SJSA1 (cell line): ENCODE measurements around the gene LDAH. TPM values are rescaled to one million over a fixed set of nuclear protein-coding genes. Genes with fewer than 3 reads are reported as not detected.
"Not testable (repeated sequence)": the region's sequence is repeated elsewhere in the genome, so short reads cannot be mapped to it uniquely, and the experiment has no call there.

Experiments used
- DNase-seq, 2 experiments: peaks; one replicate each; pipeline ENCODE4 v3.0.0-alpha.2; 2015 to 2020; ENCODE audit warnings: low spot score in 2 of 2, low read depth in 1 of 2
- H3K27ac ChIP-seq: fragments of 250-450 bp; sonication (Bioruptor Pico); 2 replicates; pipeline ENCODE4 v1.5.1; 2020; ENCODE audit warnings: mild to moderate bottlenecking, moderate library complexity
- H3K27me3 ChIP-seq: fragments of 250-450 bp; sonication (Bioruptor Pico); replicated peaks from 2 replicates; pipeline ENCODE4 v1.5.1; 2020; ENCODE audit warnings: mild to moderate bottlenecking, moderate library complexity
- H3K36me3 ChIP-seq: fragments of 250-450 bp; sonication (Bioruptor Pico); 2 replicates; pipeline ENCODE4 v1.5.1; 2020; ENCODE audit warnings: mild to moderate bottlenecking
- H3K4me1 ChIP-seq: fragments of 250-450 bp; sonication (Bioruptor Pico); replicated peaks from 2 replicates; pipeline ENCODE4 v1.6.1; 2021; ENCODE audit warnings: mild to moderate bottlenecking
- H3K4me3 ChIP-seq: fragments of 250-450 bp; sonication (Bioruptor Pico); 2 replicates; pipeline ENCODE4 v1.5.1; 2020; ENCODE audit warnings: mild to moderate bottlenecking
- H3K9me3 ChIP-seq: fragments of 250-450 bp; sonication (Bioruptor Pico); replicated peaks from 2 replicates; pipeline ENCODE4 v1.5.1; 2020; ENCODE audit warnings: mild to moderate bottlenecking
- total RNA-seq: library from RNA; depleted of rRNA; stranded (reverse); fragments of >200 nt; shearing (Covaris generic); gene quantifications from 2 replicates; pipeline ENCODE4 v1.2.3, GENCODE V29; 2014

The LDAH gene
- total RNA-seq, 1 experiment from 2014 or later: 28.2 TPM

GRCh38 chr2:20818820-20819219 is 4.1 kb downstream of the LDAH start:
- no peak overlapping the region for H3K27ac ChIP-seq
- H3K4me1 ChIP-seq: no peaks in the 10 kb centered on the region
- H3K27me3 ChIP-seq: no peaks in the 10 kb centered on the region
- H3K9me3 ChIP-seq: no peaks in the 10 kb centered on the region
- peaks cover 4% of the 10 kb centered on the region for H3K36me3 ChIP-seq
- H3K4me3 ChIP-seq: no peak overlapping the region
- DNase-seq: no peak

GRCh38 chr2:20815216-20815615 is 7.7 kb downstream of the LDAH start:
- H3K27ac ChIP-seq: no peak overlapping the region
- H3K36me3 ChIP-seq: no peaks in the 10 kb centered on the region
- no peak overlapping the region for H3K4me3 ChIP-seq
- H3K27me3 ChIP-seq: no peaks in the 10 kb centered on the region
- no peaks in the 10 kb centered on the region for H3K9me3 ChIP-seq
- no peak for DNase-seq
- no peaks in the 10 kb centered on the region for H3K4me1 ChIP-seq

DNA sequence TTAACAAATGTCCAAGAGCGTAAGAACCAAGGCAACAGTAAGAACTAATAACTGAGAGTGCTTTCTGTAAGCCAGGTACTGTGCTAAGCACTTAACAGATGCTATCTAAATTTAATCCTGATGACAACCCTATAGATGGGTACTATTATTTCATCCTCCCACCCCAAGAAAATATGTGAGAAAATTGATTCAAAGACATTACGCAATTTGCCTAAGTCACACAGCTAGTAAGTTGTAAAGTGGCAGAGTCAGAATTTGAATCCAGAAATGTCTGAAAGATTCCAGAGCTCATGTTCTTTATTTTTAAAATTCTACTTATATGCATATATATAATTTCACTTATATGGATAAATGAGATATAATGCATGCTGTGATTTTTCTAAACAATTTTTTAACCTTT is 10.1 kb downstream of the LDAH start:
- no peaks in the 10 kb centered on the region for H3K27me3 ChIP-seq
- H3K36me3 ChIP-seq: no peaks in the 10 kb centered on the region

DNA sequence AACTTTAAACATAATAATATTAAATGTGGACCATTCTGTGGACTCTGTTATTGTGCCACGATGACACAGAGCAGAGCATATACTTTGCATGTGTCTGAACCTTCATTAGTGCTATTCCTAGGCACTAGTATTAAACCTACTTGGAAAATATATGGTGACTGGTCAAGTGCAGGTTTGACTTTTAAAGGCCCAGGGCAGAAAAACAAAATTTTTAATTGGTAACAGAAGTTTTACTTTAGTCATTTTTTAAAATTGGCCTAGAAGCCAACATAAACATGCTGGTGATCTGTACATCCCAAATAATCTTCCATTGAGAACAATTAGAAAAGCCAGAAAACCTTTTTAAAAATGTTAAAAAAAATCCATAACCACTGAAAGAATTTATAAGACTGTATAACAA is 16.6 kb downstream of the LDAH start:
- H3K36me3 ChIP-seq: no peaks in the 10 kb centered on the region
- no peak overlapping the region for H3K4me3 ChIP-seq
- no peak for DNase-seq
- H3K9me3 ChIP-seq: no peaks in the 10 kb centered on the region
- no peaks in the 10 kb centered on the region for H3K27me3 ChIP-seq
- H3K27ac ChIP-seq: no peak overlapping the region
- no peaks in the 10 kb centered on the region for H3K4me1 ChIP-seq

More for the DNA sequence above, 10.1 kb downstream of the LDAH start:
- no peaks in the 10 kb centered on the region for H3K9me3 ChIP-seq
- no peak for DNase-seq
- H3K4me3 ChIP-seq: no peak overlapping the region
- no peaks in the 10 kb centered on the region for H3K4me1 ChIP-seq
- H3K27ac ChIP-seq: no peak overlapping the region

GRCh38 chr2:20803974-20804373 is 18.9 kb downstream of the LDAH start:
- Histone ChIP-seq H3K9me3 (no peaks in the 10 kb centered on the region), H3K4me3 (no peak overlapping the region), H3K27me3 (no peaks in the 10 kb centered on the region), H3K4me1 (no peaks in the 10 kb centered on the region), H3K36me3 (no peaks in the 10 kb centered on the region), H3K27ac (no peak overlapping the region)
- no peak for DNase-seq

GRCh38 chr2:20803226-20803682 is 19.6 kb downstream of the LDAH start:
- Histone ChIP-seq H3K27me3 (no peaks in the 10 kb centered on the region), H3K27ac (no peak overlapping the region), H3K4me3 (no peak overlapping the region), H3K36me3 (no peaks in the 10 kb centered on the region), H3K4me1 (no peaks in the 10 kb centered on the region), H3K9me3 (no peaks in the 10 kb centered on the region)
- DNase-seq: no peak

DNA sequence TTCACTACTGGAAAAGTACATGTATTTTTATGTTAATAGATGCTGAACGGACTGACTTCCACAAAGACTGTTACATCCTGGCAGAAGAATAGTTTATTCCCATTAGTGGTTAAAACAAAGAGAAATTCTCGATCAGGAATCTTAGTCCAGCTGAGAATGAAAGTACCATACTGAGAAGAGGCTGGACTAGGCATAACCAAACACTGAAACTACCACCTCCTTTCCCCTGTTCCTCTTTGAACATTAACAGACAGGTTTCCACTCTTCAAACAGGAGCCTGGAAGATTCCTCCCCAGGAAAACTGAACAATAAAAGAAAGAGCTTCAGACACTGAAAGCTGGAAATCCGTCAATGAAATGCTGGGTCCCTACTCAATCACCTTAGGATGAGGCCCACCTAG is 25.8 kb downstream of the LDAH start:
- Histone ChIP-seq H3K36me3 (peaks cover 4% of the 10 kb centered on the region; the same call in 1 of the 2 replicates), H3K9me3 (no peaks in the 10 kb centered on the region), H3K4me1 (no peaks in the 10 kb centered on the region), H3K27ac (no peak overlapping the region), H3K4me3 (no peak overlapping the region), H3K27me3 (no peaks in the 10 kb centered on the region)
- DNase-seq: no peak

GRCh38 chr2:20796374-20796791 is 26.5 kb downstream of the LDAH start:
- H3K9me3 ChIP-seq: no peaks in the 10 kb centered on the region
- DNase-seq: no peak
- peaks cover 4% of the 10 kb centered on the region; the same call in 1 of the 2 replicates for H3K36me3 ChIP-seq
- no peak overlapping the region for H3K4me3 ChIP-seq
- no peaks in the 10 kb centered on the region for H3K4me1 ChIP-seq
- no peaks in the 10 kb centered on the region for H3K27me3 ChIP-seq
- H3K27ac ChIP-seq: no peak overlapping the region

DNA sequence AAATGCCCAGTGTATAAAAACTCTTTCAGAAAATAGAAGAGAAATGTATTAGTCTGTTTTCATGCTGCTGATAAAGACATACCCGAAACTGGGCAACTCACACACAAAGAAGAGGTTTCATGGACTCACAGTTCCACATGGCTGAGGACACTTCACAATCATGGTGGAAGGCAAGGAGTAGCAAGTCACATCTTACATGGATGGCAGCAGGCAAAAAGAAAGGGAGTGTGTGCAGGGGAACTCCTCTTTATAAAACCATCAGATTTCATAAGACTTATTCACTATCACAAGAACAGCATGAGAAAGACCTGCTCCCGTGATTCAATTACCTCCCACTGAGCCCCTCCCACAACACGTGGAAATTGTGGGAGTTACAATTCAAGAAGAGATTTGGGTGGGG is 29.0 kb downstream of the LDAH start:
- H3K4me3 ChIP-seq, H3K4me1 ChIP-seq, H3K9me3 ChIP-seq, H3K36me3 ChIP-seq, H3K27ac ChIP-seq, DNase-seq, H3K27me3 ChIP-seq: not testable (repeated sequence)

DNA sequence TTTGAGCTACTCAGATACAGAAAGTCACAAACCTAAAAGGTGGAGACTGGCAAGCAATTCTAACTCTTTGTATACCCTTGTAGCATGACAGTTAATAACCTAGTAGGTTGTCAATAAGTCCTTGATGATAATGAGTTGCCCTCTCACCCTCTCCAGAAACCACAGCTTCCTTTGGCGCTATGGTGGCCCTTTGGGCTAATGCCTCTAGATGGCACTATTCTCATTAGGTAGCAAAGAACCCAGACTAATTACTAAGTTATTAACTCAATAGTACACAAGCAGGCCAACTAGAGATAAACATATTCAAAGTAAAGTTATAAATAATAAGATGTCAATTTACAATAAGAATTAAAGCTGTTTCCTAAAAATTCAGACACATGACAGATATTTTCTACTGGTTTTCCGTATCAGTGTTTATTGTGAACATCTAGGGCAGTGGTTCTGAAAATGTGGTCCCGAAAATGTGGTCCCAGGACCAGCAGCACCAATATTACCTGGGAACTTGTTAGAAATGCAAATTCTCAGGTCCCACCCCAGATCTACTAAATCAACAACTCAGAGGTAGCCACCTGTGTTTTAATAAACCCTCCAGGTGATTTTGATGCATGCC is 41.1 kb downstream of the LDAH start:
- Histone ChIP-seq H3K27me3 (no peaks in the 10 kb centered on the region), H3K9me3 (no peaks in the 10 kb centered on the region)
- peak in 1 of 2 experiments; percentile 7 for DNase-seq

GRCh38 chr2:20771299-20771698 is 51.6 kb downstream of the LDAH start:
- DNase-seq: no peak
- H3K36me3 ChIP-seq: no peaks in the 10 kb centered on the region
- H3K9me3 ChIP-seq: no peaks in the 10 kb centered on the region
- H3K4me1 ChIP-seq: no peaks in the 10 kb centered on the region
- no peaks in the 10 kb centered on the region for H3K27me3 ChIP-seq
- no peak overlapping the region for H3K27ac ChIP-seq
- H3K4me3 ChIP-seq: no peak overlapping the region

More for the DNA sequence above, 41.1 kb downstream of the LDAH start:
- Histone ChIP-seq H3K4me3 (no peak overlapping the region), H3K4me1 (no peaks in the 10 kb centered on the region), H3K36me3 (peaks cover 3% of the 10 kb centered on the region; the same call in 1 of the 2 replicates), H3K27ac (no peak overlapping the region)

DNA sequence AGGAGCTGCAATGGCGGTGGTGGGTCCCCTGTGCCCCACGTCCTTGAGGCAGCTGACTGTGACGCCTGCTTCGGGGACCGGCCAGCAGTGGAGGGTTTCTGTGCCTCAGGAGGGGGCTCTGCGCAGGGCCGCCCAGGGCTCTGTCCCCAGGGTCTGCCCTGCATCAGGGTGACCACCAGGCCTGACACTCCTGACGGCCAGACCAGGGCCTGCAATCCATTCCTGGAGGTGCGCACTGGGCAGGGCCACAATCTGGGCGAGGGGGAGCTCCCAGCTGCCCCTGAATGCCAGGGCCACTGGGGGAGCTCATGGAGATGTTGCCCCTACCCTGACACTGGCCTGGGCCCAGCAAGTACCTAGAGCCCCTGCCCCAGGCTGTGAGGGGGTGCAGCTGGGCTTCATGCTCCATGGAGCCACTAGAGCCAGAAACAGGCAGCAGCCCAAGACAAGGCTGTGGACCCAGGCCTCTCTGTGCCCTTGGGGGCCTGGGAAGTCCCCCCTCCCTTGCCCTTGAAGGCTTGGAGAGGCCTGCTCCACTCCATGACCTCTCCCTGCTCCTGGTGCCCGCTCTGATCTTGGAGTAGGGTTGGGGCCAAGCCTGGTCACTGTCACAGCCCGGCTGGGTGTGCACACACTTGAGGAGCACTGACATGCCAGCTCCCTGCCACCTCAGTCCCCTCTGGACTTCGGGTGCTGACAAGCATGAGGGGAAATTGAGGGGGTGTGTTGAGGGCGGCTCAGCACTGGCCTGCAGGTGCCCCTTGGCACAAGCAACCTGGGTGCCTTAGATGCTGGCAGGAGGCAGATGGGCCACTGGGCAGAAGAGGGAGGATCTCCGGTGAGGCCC is 55.9 kb downstream of the LDAH start:
- Histone ChIP-seq H3K36me3 (no peaks in the 10 kb centered on the region), H3K27ac (no peak overlapping the region), H3K27me3 (no peaks in the 10 kb centered on the region), H3K4me1 (no peaks in the 10 kb centered on the region), H3K4me3 (no peak overlapping the region), H3K9me3 (no peaks in the 10 kb centered on the region)
- no peak for DNase-seq

GRCh38 chr2:20766213-20766612 is 56.7 kb downstream of the LDAH start:
- Histone ChIP-seq H3K4me1 (no peaks in the 10 kb centered on the region), H3K27me3 (no peaks in the 10 kb centered on the region), H3K9me3 (no peaks in the 10 kb centered on the region), H3K27ac (no peak overlapping the region), H3K4me3 (no peak overlapping the region), H3K36me3 (no peaks in the 10 kb centered on the region)
- no peak for DNase-seq

- Histone ChIP-seq H3K9me3 (no peaks in the 10 kb centered on the region), H3K4me3 (no peak overlapping the region), H3K27ac (no peak overlapping the region), H3K4me1 (no peaks in the 10 kb centered on the region), H3K27me3 (no peaks in the 10 kb centered on the region), H3K36me3 (no peaks in the 10 kb centered on the region)
- DNase-seq: no peak
Observed at GRCh38 chr2:20762945-20763683, 59.8 kb downstream of the LDAH start.
